Measurements from ENCODE around the gene GOLGB1. TPM values are rescaled to one million over a fixed set of nuclear protein-coding genes. Genes with fewer than 3 reads are reported as not detected.
"Not testable (repeated sequence)": the region's sequence is repeated elsewhere in the genome, so short reads cannot be mapped to it uniquely, and the experiment has no call there.

The GOLGB1 gene
- total RNA-seq, 2 donors from 2014 or later, result 56.1 to 66.9 TPM

DNA sequence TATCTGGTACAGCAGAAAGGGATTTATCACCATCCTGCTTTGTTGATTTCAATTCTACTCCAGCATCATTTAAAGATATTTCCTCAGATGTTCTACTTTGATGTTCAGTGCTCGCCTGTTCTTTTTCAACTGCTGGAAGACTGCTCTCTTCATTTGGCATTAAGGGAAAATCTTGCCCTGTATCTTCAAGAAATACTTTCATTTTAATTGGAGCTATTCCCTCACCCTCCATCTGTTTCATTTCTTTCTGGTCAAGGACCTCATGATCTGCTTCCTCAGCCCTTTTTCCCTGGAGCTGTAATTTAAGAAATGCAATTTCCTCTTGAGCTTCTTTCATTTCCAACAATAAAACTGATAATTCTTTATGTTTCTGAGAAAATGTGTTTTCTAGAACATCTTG lies 51.1 kb downstream of the GOLGB1 start:
- Mint-ChIP-seq H3K36me3 (ENCODE audit: low read depth) (peaks cover 16% of the 10 kb centered on the region), H3K27ac (no peak overlapping the region), H3K4me3 (no peak overlapping the region), H3K4me1 (peaks cover 2% of the 10 kb centered on the region), H3K27me3 (no peaks in the 10 kb centered on the region)
- ATAC-seq, result no peak
- H3K9me3 ChIP-seq (ENCODE audit: control insufficient read depth, low read length, poor library complexity, severe bottlenecking), result no peaks in the 10 kb centered on the region
- no peak for DNase-seq

DNA sequence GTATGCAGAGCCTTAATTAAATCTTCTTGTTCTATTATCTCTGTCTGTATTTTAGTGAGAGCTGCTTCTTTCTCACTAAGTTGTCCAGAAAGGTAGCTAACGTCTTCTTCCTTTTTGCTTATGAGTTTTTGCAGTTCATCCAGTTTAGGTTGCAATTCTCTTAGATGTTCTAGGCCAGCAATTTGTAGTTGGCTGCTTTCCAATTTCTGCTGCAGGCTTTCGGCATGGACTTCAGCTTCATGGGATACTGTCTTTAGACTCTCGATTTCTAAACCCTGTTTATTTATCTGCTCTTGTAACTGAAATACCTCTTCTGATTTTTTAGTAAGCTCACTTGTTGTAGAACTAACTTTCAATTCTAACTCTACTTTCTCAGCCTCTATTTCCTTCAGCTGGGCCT lies 53.4 kb downstream of the GOLGB1 start:
- no peaks in the 10 kb centered on the region for H3K9me3 ChIP-seq (ENCODE audit: control insufficient read depth, low read length, poor library complexity, severe bottlenecking)
- DNase-seq, result no peak
- ATAC-seq, result no peak
- H3K27ac Mint-ChIP-seq, result no peak overlapping the region
- H3K27me3 Mint-ChIP-seq, result no peaks in the 10 kb centered on the region
- H3K36me3 Mint-ChIP-seq (ENCODE audit: low read depth), result peaks cover 28% of the 10 kb centered on the region
- H3K4me3 Mint-ChIP-seq, result no peak overlapping the region
- H3K4me1 Mint-ChIP-seq, result peaks cover 3% of the 10 kb centered on the region

DNA sequence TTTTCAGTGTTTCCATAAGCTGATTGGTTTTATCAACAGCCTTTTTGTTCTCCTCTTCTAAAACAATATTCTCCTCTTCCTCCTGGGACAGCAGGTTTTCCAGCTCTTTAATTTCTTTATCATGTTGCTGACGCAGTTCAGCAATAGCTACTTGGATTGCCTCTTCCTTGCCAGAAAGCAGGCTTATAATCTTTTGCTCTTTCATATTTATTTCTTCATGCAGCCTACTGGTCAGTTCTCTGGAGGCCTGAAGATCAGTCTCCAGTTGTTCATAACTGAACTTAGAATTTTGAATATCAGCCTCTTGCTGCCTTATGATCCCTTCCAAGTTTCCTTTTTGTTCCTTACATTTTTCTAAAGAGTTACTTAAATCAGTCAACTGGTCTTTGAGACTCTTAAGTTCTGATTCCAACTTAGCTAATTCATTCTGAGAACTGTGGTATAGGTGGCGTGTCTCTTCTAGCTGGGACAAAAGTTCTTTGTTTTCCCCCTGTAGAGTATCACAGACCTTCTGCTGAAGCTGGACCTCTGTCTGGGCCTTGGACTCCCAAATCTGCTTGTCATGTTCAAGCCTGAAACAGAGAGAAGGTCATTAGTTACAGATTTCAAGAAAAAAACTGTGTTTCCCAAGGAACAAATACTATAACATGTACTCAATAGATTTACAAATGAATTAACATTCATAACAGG lies 57.4 kb downstream of the GOLGB1 start:
- no peak overlapping the region for H3K4me3 Mint-ChIP-seq
- DNase-seq (no peak), ATAC-seq (no peak)
- peaks cover 3% of the 10 kb centered on the region for H3K4me1 Mint-ChIP-seq
- no peak overlapping the region for H3K27ac Mint-ChIP-seq
- no peaks in the 10 kb centered on the region for H3K9me3 ChIP-seq (ENCODE audit: control insufficient read depth, low read length, poor library complexity, severe bottlenecking)
- H3K36me3 Mint-ChIP-seq (ENCODE audit: low read depth), result peaks cover 16% of the 10 kb centered on the region
- no peaks in the 10 kb centered on the region for H3K27me3 Mint-ChIP-seq

GRCh38 chr3:121690777-121691405 lies 58.6 kb downstream of the GOLGB1 start:
- peaks cover 20% of the 10 kb centered on the region for H3K36me3 Mint-ChIP-seq (ENCODE audit: low read depth)
- no peak for DNase-seq
- peaks cover 3% of the 10 kb centered on the region for H3K4me1 Mint-ChIP-seq
- H3K27ac Mint-ChIP-seq, result peak overlapping the region; percentile 9
- H3K27me3 Mint-ChIP-seq, result no peaks in the 10 kb centered on the region
- H3K4me3 Mint-ChIP-seq, result no peak overlapping the region
- no peaks in the 10 kb centered on the region for H3K9me3 ChIP-seq (ENCODE audit: control insufficient read depth, low read length, poor library complexity, severe bottlenecking)
- no peak for ATAC-seq

- not testable (repeated sequence) for DNase-seq; H3K27ac Mint-ChIP-seq; H3K4me1 Mint-ChIP-seq; H3K9me3 ChIP-seq (ENCODE audit: control insufficient read depth, low read length, poor library complexity, severe bottlenecking); H3K4me3 Mint-ChIP-seq; ATAC-seq; H3K27me3 Mint-ChIP-seq
- H3K36me3 Mint-ChIP-seq (ENCODE audit: low read depth), result peaks cover 20% of the 10 kb centered on the region
Observed at GRCh38 chr3:121688747-121689146, 60.8 kb downstream of the GOLGB1 start.

GRCh38 chr3:121681792-121682191 lies 67.7 kb downstream of the GOLGB1 start:
- DNase-seq (no peak), ATAC-seq (no peak)
- no peaks in the 10 kb centered on the region for H3K9me3 ChIP-seq (ENCODE audit: control insufficient read depth, low read length, poor library complexity, severe bottlenecking)
- Mint-ChIP-seq H3K27me3 (no peaks in the 10 kb centered on the region), H3K36me3 (ENCODE audit: low read depth) (peaks cover 9% of the 10 kb centered on the region), H3K4me1 (peaks cover 7% of the 10 kb centered on the region), H3K27ac (no peak overlapping the region), H3K4me3 (no peak overlapping the region)

- H3K4me1 Mint-ChIP-seq, result peaks cover 3% of the 10 kb centered on the region
- H3K36me3 Mint-ChIP-seq (ENCODE audit: low read depth), result peaks cover 9% of the 10 kb centered on the region
- DNase-seq, result no peak
- ATAC-seq, result no peak
- no peaks in the 10 kb centered on the region for H3K9me3 ChIP-seq (ENCODE audit: control insufficient read depth, low read length, poor library complexity, severe bottlenecking)
- no peaks in the 10 kb centered on the region for H3K27me3 Mint-ChIP-seq
- no peak overlapping the region for H3K27ac Mint-ChIP-seq
- H3K4me3 Mint-ChIP-seq, result no peak overlapping the region
Observed at GRCh38 chr3:121677141-121677540, 72.4 kb downstream of the GOLGB1 start.

DNA sequence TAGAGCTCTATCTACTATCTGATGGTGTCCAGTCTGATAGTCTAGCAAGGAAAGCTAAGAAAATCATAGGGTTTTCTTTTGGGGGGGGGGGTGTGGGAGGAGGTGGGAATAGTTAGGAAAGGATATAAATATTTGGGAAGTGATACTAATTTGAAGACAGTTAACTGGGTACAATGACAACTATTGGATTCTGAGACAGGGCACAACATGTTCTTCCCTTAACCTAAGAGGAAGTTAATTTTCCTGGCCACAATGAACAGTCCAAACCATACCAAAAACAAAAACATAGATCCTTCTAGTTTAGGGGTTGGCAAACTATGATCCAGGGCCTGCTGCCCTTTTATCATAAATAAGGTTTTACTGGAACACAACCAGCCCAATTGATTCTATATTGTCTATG lies 78.9 kb downstream of the GOLGB1 start:
- H3K4me1 Mint-ChIP-seq, result peaks cover 3% of the 10 kb centered on the region
- no peaks in the 10 kb centered on the region for H3K9me3 ChIP-seq (ENCODE audit: control insufficient read depth, low read length, poor library complexity, severe bottlenecking)
- H3K27ac Mint-ChIP-seq, result no peak overlapping the region
- peaks cover 17% of the 10 kb centered on the region for H3K36me3 Mint-ChIP-seq (ENCODE audit: low read depth)
- no peaks in the 10 kb centered on the region for H3K27me3 Mint-ChIP-seq
- no peak for DNase-seq
- H3K4me3 Mint-ChIP-seq, result no peak overlapping the region
- no peak for ATAC-seq

- H3K4me3 Mint-ChIP-seq, result no peak overlapping the region
Observed at GRCh38 chr3:121667333-121667732, 82.2 kb downstream of the GOLGB1 start.

GRCh38 chr3:121665488-121665887 lies 84.1 kb downstream of the GOLGB1 start:
- Mint-ChIP-seq H3K36me3 (ENCODE audit: low read depth) (peaks cover 12% of the 10 kb centered on the region), H3K27me3 (no peaks in the 10 kb centered on the region), H3K4me3 (no peak overlapping the region), H3K4me1 (peaks cover 12% of the 10 kb centered on the region), H3K27ac (no peak overlapping the region)
- no peaks in the 10 kb centered on the region for H3K9me3 ChIP-seq (ENCODE audit: control insufficient read depth, low read length, poor library complexity, severe bottlenecking)
- no peak for ATAC-seq
- no peak for DNase-seq

More at GRCh38 chr3:121667333-121667732, 82.2 kb downstream of the GOLGB1 start:
- no peak for DNase-seq
- ATAC-seq, result no peak
- no peaks in the 10 kb centered on the region for H3K9me3 ChIP-seq (ENCODE audit: control insufficient read depth, low read length, poor library complexity, severe bottlenecking)
- H3K27ac Mint-ChIP-seq, result peak overlapping the region; percentile 32
- H3K36me3 Mint-ChIP-seq (ENCODE audit: low read depth), result peaks cover 17% of the 10 kb centered on the region
- peaks cover 3% of the 10 kb centered on the region for H3K4me1 Mint-ChIP-seq
- no peaks in the 10 kb centered on the region for H3K27me3 Mint-ChIP-seq

DNA sequence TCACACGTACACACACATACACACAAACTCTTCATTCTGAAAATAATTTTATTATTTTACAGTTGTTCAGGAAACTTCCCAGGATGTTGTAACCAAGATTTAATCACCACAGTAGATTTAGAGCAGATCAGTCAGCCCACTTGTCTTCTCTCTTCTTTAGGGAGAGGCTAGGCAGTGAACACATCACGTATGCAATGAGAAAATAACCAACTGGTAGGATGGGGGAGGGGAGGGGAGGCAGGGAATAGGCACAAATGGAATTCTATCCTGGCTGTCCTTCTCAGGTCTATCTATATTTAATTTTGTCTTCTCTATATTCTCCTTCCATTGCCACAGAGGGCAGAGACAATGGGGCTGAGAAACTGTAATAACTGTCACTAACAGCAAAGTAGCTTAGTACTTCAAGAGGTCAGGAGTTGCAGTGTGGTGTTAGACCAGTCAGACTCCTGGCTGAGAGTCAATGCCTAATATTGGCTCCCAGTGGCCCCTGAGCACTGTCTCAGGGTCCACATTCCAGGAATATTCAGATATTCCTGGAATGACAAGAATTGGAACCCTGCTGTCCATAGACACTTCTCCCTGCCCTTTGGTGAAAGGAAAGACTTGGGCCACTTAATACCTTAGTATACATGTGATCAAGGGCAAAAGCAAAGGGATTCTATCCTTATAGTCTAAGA lies 86.2 kb downstream of the GOLGB1 start:
- ATAC-seq, result no peak
- H3K36me3 Mint-ChIP-seq (ENCODE audit: low read depth), result peaks cover 10% of the 10 kb centered on the region

GRCh38 chr3:121662742-121663141 lies 86.8 kb downstream of the GOLGB1 start:
- H3K4me1 Mint-ChIP-seq, result peaks cover 37% of the 10 kb centered on the region
- ATAC-seq, result no peak
- peaks cover 10% of the 10 kb centered on the region for H3K36me3 Mint-ChIP-seq (ENCODE audit: low read depth)
- no peaks in the 10 kb centered on the region for H3K9me3 ChIP-seq (ENCODE audit: control insufficient read depth, low read length, poor library complexity, severe bottlenecking)
- H3K4me3 Mint-ChIP-seq, result no peak overlapping the region
- no peak for DNase-seq
- H3K27ac Mint-ChIP-seq, result peak overlapping the region; percentile 47
- H3K27me3 Mint-ChIP-seq, result no peaks in the 10 kb centered on the region

More for the DNA sequence above, 86.2 kb downstream of the GOLGB1 start:
- no peak for DNase-seq
- H3K27ac Mint-ChIP-seq, result peak overlapping the region; percentile 47
- no peaks in the 10 kb centered on the region for H3K9me3 ChIP-seq (ENCODE audit: control insufficient read depth, low read length, poor library complexity, severe bottlenecking)
- H3K4me1 Mint-ChIP-seq, result peaks cover 31% of the 10 kb centered on the region
- no peak overlapping the region for H3K4me3 Mint-ChIP-seq
- H3K27me3 Mint-ChIP-seq, result no peaks in the 10 kb centered on the region

GRCh38 chr3:121661376-121661775 lies 88.2 kb downstream of the GOLGB1 start:
- no peak for DNase-seq
- peaks cover 49% of the 10 kb centered on the region for H3K4me1 Mint-ChIP-seq
- H3K27me3 Mint-ChIP-seq, result no peaks in the 10 kb centered on the region
- peak overlapping the region; percentile 99 for H3K27ac Mint-ChIP-seq
- no peak overlapping the region for H3K4me3 Mint-ChIP-seq
- peaks cover 16% of the 10 kb centered on the region for H3K36me3 Mint-ChIP-seq (ENCODE audit: low read depth)
- ATAC-seq, result no peak
- H3K9me3 ChIP-seq (ENCODE audit: control insufficient read depth, low read length, poor library complexity, severe bottlenecking), result no peaks in the 10 kb centered on the region
